Motor neuron (in vitro differentiated cells): ENCODE data around the gene PEAK1. TPM values are rescaled to one million over a fixed set of nuclear protein-coding genes. Genes with fewer than 3 reads are reported as not detected.

ENCODE experiments used
- ATAC-seq, 8 experiments: fragments of 200-7000 bp; cut with Tn5 transposase; replicated peaks in 6 of 8; 2 replicates each; pipeline ENCODE4 v1.8.0; 2021; ENCODE audit warnings: mild to moderate bottlenecking in 8 of 8, moderate library complexity in 8 of 8
- H3K27ac ChIP-seq, 2 donors: fragments of 250-450 bp; sonication (Bioruptor Pico); 2 replicates each; pipeline ENCODE4 v1.9.0; 2021; ENCODE audit warnings: antibody characterized with exemption in 2 of 2, mild to moderate bottlenecking in 2 of 2, moderate library complexity in 1 of 2
- H3K4me1 ChIP-seq, 2 donors: fragments of 250-450 bp; sonication (Bioruptor Pico); replicated peaks in 1 of 2; 2 replicates each; pipeline ENCODE4 v1.6.1; 2021; ENCODE audit warnings: antibody characterized with exemption in 2 of 2, mild to moderate bottlenecking in 2 of 2, moderate library complexity in 1 of 2
- H3K4me3 ChIP-seq, 5 donors: fragments of 250-450 bp; sonication (Bioruptor Pico); 2 replicates each; pipeline ENCODE4 v1.9.0; 2021; ENCODE audit warnings: antibody characterized with exemption in 5 of 5, mild to moderate bottlenecking in 5 of 5, moderate library complexity in 4 of 5
- WGBS, 10 experiments: fragments of 450-650 bp; shearing (Covaris generic); methylation state at CpG; one replicate each; pipeline ENCODE4 v1.0.0; 2022; 5-methylcytosine and 5-hydroxymethylcytosine counted together
- in situ Hi-C, 9 experiments: fragments of 400-800 bp; cut with MboI; loops; one replicate each; pipeline ENCODE4 v1.15.0; 2021; ENCODE audit warnings: low sequenced_read_pairs in 9 of 9, low pct_unique_long_range_greater_than_20kb in 2 of 9; ENCODE audit not compliant: unreplicated experiment in 9 of 9
- total RNA-seq, 8 experiments: library from RNA; unstranded; fragments of 300-600 nt; gene quantifications; 2 replicates each; pipeline versions ENCODE4 v1.2.3 to v1.2.4, GENCODE V29; 2022

PEAK1 gene
- total RNA-seq, 8 experiments from 2014 or later: 8.9 to 87.5 (median 12.2) TPM

GRCh38 chr15:77446840-77447390 lies 27.0 kb upstream of the PEAK1 start:
- no peak for ATAC-seq
- Histone ChIP-seq H3K27ac (no peak overlapping the region), H3K4me1 (peaks cover 0 to 6% of the 10 kb centered on the region in 2 donors), H3K4me3 (no peak overlapping the region)
- WGBS, 10 experiments: 95 to 100% (median 100%) methylated on average over 1 to 4 of the region's 4 CpGs
- in situ Hi-C loops: no loop called here

- WGBS, 10 experiments: 40 to 100% (median 89%) methylated on average over 1 to 3 of the region's 3 CpGs; no CpG with 5 or more reads in 2 of the 10 experiments
- no peak overlapping the region for H3K27ac ChIP-seq
- H3K4me3 ChIP-seq: no peak overlapping the region
- ATAC-seq: peak in 3 of 8 experiments; percentile 56 to 85 (median 85)
- in situ Hi-C loops: no loop called here
- H3K4me1 ChIP-seq: no peaks in the 10 kb centered on the region
Observed at GRCh38 chr15:77440378-77440999, 20.6 kb upstream of the PEAK1 start.

GRCh38 chr15:77437264-77437663 lies 17.4 kb upstream of the PEAK1 start:
- Histone ChIP-seq H3K27ac (no peak overlapping the region), H3K4me1 (no peaks in the 10 kb centered on the region), H3K4me3 (no peak overlapping the region)
- no peak for ATAC-seq
- in situ Hi-C loops: no loop called here
- 76 to 100% (median 100%) methylated on average over 1 to 4 of the region's 4 CpGs; no CpG with 5 or more reads in 2 of the 10 experiments for whole genome bisulfite sequencing, 10 experiments

GRCh38 chr15:77436822-77437221 lies 16.9 kb upstream of the PEAK1 start:
- no peak overlapping the region for H3K27ac ChIP-seq
- ATAC-seq: no peak
- in situ Hi-C loops: no loop called here
- no peak overlapping the region for H3K4me3 ChIP-seq
- WGBS, 10 experiments: 90 to 100% (median 100%) methylated on average over 1 to 2 of the region's 2 CpGs; no CpG with 5 or more reads in 1 of the 10 experiments
- H3K4me1 ChIP-seq: no peaks in the 10 kb centered on the region

- Histone ChIP-seq H3K4me1 (no peaks in the 10 kb centered on the region), H3K27ac (no peak overlapping the region), H3K4me3 (no peak overlapping the region)
- in situ Hi-C loops: no loop called here
- no peak for ATAC-seq
- WGBS, 10 experiments: 78 to 100% (median 93%) methylated on average over 1 to 2 of the region's 2 CpGs; no CpG with 5 or more reads in 1 of the 10 experiments
Observed at GRCh38 chr15:77430652-77431051, 10.7 kb upstream of the PEAK1 start.

GRCh38 chr15:77430213-77430612 lies 10.3 kb upstream of the PEAK1 start:
- no peak for ATAC-seq
- 75 to 100% (median 91%) methylated on average over 1 to 2 of the region's 2 CpGs for WGBS, 10 experiments
- in situ Hi-C loops: no loop called here

GRCh38 chr15:77426871-77427270 lies 7.0 kb upstream of the PEAK1 start:
- 75 to 100% (median 100%) methylated on average over 1 of the region's 1 CpG for WGBS, 10 experiments
- in situ Hi-C loops: no loop called here
- H3K4me3 ChIP-seq: no peak overlapping the region
- no peak overlapping the region for H3K27ac ChIP-seq
- no peak for ATAC-seq
- H3K4me1 ChIP-seq: peaks cover 3 to 12% of the 10 kb centered on the region in 2 donors

More at GRCh38 chr15:77430213-77430612, 10.3 kb upstream of the PEAK1 start:
- H3K4me3 ChIP-seq: no peak overlapping the region
- H3K27ac ChIP-seq: no peak overlapping the region
- H3K4me1 ChIP-seq: no peaks in the 10 kb centered on the region

- in situ Hi-C loops: no loop called here
- 80 to 100% (median 100%) methylated on average over 1 of the region's 1 CpG; no CpG with 5 or more reads in 1 of the 10 experiments for WGBS, 10 experiments
- Histone ChIP-seq H3K4me3 (no peak overlapping the region), H3K27ac (no peak overlapping the region), H3K4me1 (peaks cover 6 to 16% of the 10 kb centered on the region in 2 donors)
- no peak for ATAC-seq
Observed at GRCh38 chr15:77426377-77426776, 6.5 kb upstream of the PEAK1 start.

GRCh38 chr15:77425104-77425503 lies 5.2 kb upstream of the PEAK1 start:
- 86 to 100% (median 95%) methylated on average over 1 to 3 of the region's 3 CpGs; no CpG with 5 or more reads in 1 of the 10 experiments for WGBS, 10 experiments
- Histone ChIP-seq H3K27ac (no peak overlapping the region), H3K4me3 (no peak overlapping the region), H3K4me1 (peaks cover 6 to 16% of the 10 kb centered on the region in 2 donors)
- in situ Hi-C loops: no loop called here
- ATAC-seq: no peak

- no peak for ATAC-seq
- in situ Hi-C loops: no loop called here
- H3K27ac ChIP-seq: peak overlapping the region in 1 of 2 donors; percentile 95
- H3K4me1 ChIP-seq: peaks cover 6 to 23% of the 10 kb centered on the region in 2 donors
- WGBS, 10 experiments: 0% methylated on average over 1 to 3 of the region's 3 CpGs; no CpG with 5 or more reads in 2 of the 10 experiments
- peak overlapping the region; percentile 87 to 92 (median 91) for H3K4me3 ChIP-seq
Observed at GRCh38 chr15:77421370-77421700, 1.4 kb upstream of the PEAK1 start.

- peak; percentile 40 to 60 (median 49) for ATAC-seq
- Histone ChIP-seq H3K27ac (peak within 1 kb of the TSS; percentile 91 to 95), H3K4me3 (peak within 1 kb of the TSS; percentile 87 to 92 (median 91)), H3K4me1 (peaks cover 6 to 23% of the 10 kb centered on the region in 2 donors)
- in situ Hi-C loops: no loop called here
- 0 to 2% (median 0%) methylated on average over 1 to 15 of the region's 25 CpGs; no CpG with 5 or more reads in 1 of the 10 experiments for WGBS, 10 experiments
Observed at GRCh38 chr15:77420610-77421369, 886 bp upstream of the PEAK1 start, which contains the start of gene HMG20A. Gene HMG20A (plus strand): TSS chr15:77420888. CDS start chr15:77458408, 37,520 bp downstream.

- H3K4me3 ChIP-seq: peak overlapping the region; percentile 87 to 92 (median 91)
- ATAC-seq: peak in 7 of 8 experiments; percentile 2 to 24 (median 6)
- H3K4me1 ChIP-seq: peaks cover 6 to 23% of the 10 kb centered on the region in 2 donors
- H3K27ac ChIP-seq: peak overlapping the region; percentile 6 to 53
- in situ Hi-C loops: no loop called here
- WGBS, 10 experiments: 0 to 5% (median 0%) methylated on average over 2 to 26 of the region's 72 CpGs; no CpG with 5 or more reads in 1 of the 10 experiments
Observed at GRCh38 chr15:77418966-77419835, 703 bp downstream of the PEAK1 start.
